SK-N-SH treated with all-trans-retinoic acid at 6 μM for 48 hours (cell line): ENCODE data around the gene CDH1.

ENCODE experiments used
- ARNTL ChIP-seq: fragments of 450-650 bp; formaldehyde crosslinking; IDR thresholded peaks from 2 replicates; pipeline ENCODE4 v1.5.0; 2020; ENCODE audit warnings: low read depth, mild to moderate bottlenecking, moderate library complexity, borderline replicate concordance
- CREB5 ChIP-seq: fragments of 250-450 bp; sonication (Bioruptor Pico); IDR thresholded peaks from 2 replicates; pipeline ENCODE4 v1.5.1; 2020; ENCODE audit warnings: low read depth, mild to moderate bottlenecking, moderate library complexity
- GLIS3 ChIP-seq: fragments of 250-450 bp; sonication (Bioruptor Pico); IDR thresholded peaks from 2 replicates; pipeline ENCODE4 v1.5.0; 2020; ENCODE audit warnings: mild to moderate bottlenecking, moderate library complexity
- ISL1 ChIP-seq: fragments of 250-450 bp; sonication (Bioruptor Pico); IDR thresholded peaks from 2 replicates; pipeline ENCODE4 v2.1.2; 2022; ENCODE audit warnings: mild to moderate bottlenecking, moderate library complexity
- OSR1 ChIP-seq: fragments of 250-450 bp; sonication (Bioruptor Pico); IDR thresholded peaks from 2 replicates; pipeline ENCODE4 v1.8.0; 2022; ENCODE audit warnings: moderate library complexity, mild to moderate bottlenecking, inconsistent platforms
- PATZ1 ChIP-seq: fragments of 250-450 bp; sonication (Bioruptor Pico); IDR thresholded peaks from 2 replicates; pipeline ENCODE4 v1.8.0; 2020; ENCODE audit warnings: mild to moderate bottlenecking, moderate library complexity, borderline replicate concordance
- POU6F1 ChIP-seq: fragments of 250-450 bp; sonication (Bioruptor Pico); IDR thresholded peaks from 2 replicates; pipeline ENCODE4 v1.8.0; 2021; ENCODE audit warnings: low read depth, mild to moderate bottlenecking, moderate library complexity, borderline replicate concordance
- RARB ChIP-seq: fragments of 250-450 bp; sonication (Bioruptor Pico); IDR thresholded peaks from 2 replicates; pipeline ENCODE4 v1.8.0; 2021; ENCODE audit warnings: mild to moderate bottlenecking, moderate library complexity
- TCF4 ChIP-seq: fragments of 250-450 bp; sonication (Bioruptor Pico); IDR thresholded peaks from 2 replicates; pipeline ENCODE4 v1.8.0; 2021; ENCODE audit warnings: mild to moderate bottlenecking, moderate library complexity, borderline replicate concordance
- ZFP3 ChIP-seq: fragments of 250-450 bp; sonication (Bioruptor Pico); IDR thresholded peaks from 2 replicates; pipeline ENCODE4 v1.5.0; 2020; ENCODE audit warnings: mild to moderate bottlenecking, moderate library complexity
- ZFP30 ChIP-seq: fragments of 450-650 bp; formaldehyde crosslinking; IDR thresholded peaks from 2 replicates; pipeline ENCODE4 v1.5.0; 2022; ENCODE audit warnings: mild to moderate bottlenecking, moderate library complexity

GRCh38 chr16:68749432-68749831 lies 12.3 kb downstream of the CDH1 start:
- no peak for TF ChIP-seq PATZ1 (CRISPR knock-in tag)
- TF ChIP-seq GLIS3 (CRISPR knock-in tag), result no peak
- TF ChIP-seq RARB (CRISPR knock-in tag), result no peak
- TF ChIP-seq ARNTL, result no peak
- no peak for TF ChIP-seq ZFP3 (CRISPR knock-in tag)
- TF ChIP-seq TCF4, result no peak
- no peak for TF ChIP-seq ZFP30 (CRISPR knock-in tag)
- TF ChIP-seq OSR1, result no peak
- TF ChIP-seq CREB5 (CRISPR knock-in tag), result no peak
- TF ChIP-seq POU6F1 (CRISPR knock-in tag), result no peak
- no peak for TF ChIP-seq ISL1 (CRISPR knock-in tag)
